Lung (tissue), 12 donors: ENCODE data around the gene PPM1L. TPM values are rescaled to one million over a fixed set of nuclear protein-coding genes. Genes with fewer than 3 reads are reported as not detected.

Experiments used
- ATAC-seq: fragments of 200-7000 bp; cut with Tn5 transposase; one replicate; pipeline ENCODE4 v1.9.1; 2020; ENCODE audit warnings: moderate number of reproducible peaks; ENCODE audit not compliant: insufficient read depth, low FRiP score
- DNase-seq, 3 donors: peaks; one replicate each; pipeline ENCODE4 v3.0.0-alpha.2; 2013 to 2017
- H3K27ac ChIP-seq, 2 donors: one replicate each; pipeline ENCODE4 v1.5.1; 2013; ENCODE audit warnings: mild to moderate bottlenecking in 2 of 2, moderate library complexity in 2 of 2, control low read depth in 1 of 2, inconsistent platforms in 1 of 2, low read depth in 1 of 2, low read length in 1 of 2
- H3K27me3 ChIP-seq, 3 donors: one replicate each; pipeline ENCODE4 v1.5.1; 2013; ENCODE audit warnings: low read length in 2 of 3; ENCODE audit not compliant: control insufficient read depth in 3 of 3, insufficient read depth in 3 of 3
- H3K36me3 ChIP-seq, 4 donors: one replicate each; pipeline ENCODE4 v1.5.1; 2013; ENCODE audit warnings: low read length in 4 of 4, mild to moderate bottlenecking in 1 of 4, moderate library complexity in 1 of 4; ENCODE audit not compliant: control insufficient read depth in 4 of 4, insufficient read depth in 4 of 4
- H3K4me1 ChIP-seq, 5 donors: one replicate each; pipeline ENCODE4 v1.5.1; 2013; ENCODE audit warnings: low read length in 5 of 5, mild to moderate bottlenecking in 2 of 5, moderate library complexity in 1 of 5; ENCODE audit not compliant: control insufficient read depth in 5 of 5, insufficient read depth in 5 of 5
- H3K4me3 ChIP-seq: one replicate; pipeline ENCODE4 v1.5.1; 2013; ENCODE audit warnings: mild to moderate bottlenecking, control low read depth, moderate library complexity
- H3K9ac ChIP-seq, 2 donors: one replicate each; pipeline ENCODE4 v1.5.1; 2013; ENCODE audit warnings: low read length in 2 of 2, control low read depth in 1 of 2; ENCODE audit not compliant: insufficient read depth in 1 of 2
- H3K9me3 ChIP-seq, 4 donors: one replicate each; pipeline ENCODE4 v1.5.1; 2013; ENCODE audit warnings: low read length in 3 of 4, mild to moderate bottlenecking in 1 of 4, moderate library complexity in 1 of 4; ENCODE audit not compliant: control insufficient read depth in 4 of 4, insufficient read depth in 3 of 4
- WGBS, 2 donors: extraction: QIAGEN DNeasy Blood & Tissue Kit; methylation state at CpG; one replicate each; pipeline ENCODE4 v1.1.7; 2013; 5-methylcytosine and 5-hydroxymethylcytosine counted together
- polyA plus RNA-seq, 2 donors: library from polyadenylated mRNA; stranded (reverse); fragments of 200-250 nt; gene quantifications; one replicate each; pipeline ENCODE4 v1.2.1, GENCODE V29; 2013
- total RNA-seq, 2 donors: library from RNA; depleted of rRNA in 1 of 2; stranded (reverse); fragments of >200 nt in 1 of 2; gene quantifications; one replicate each; pipeline ENCODE4 v1.2.1, GENCODE V29; 2014 to 2021
- TF ChIP-seq, protein P1 (sequence below): IDR thresholded peaks from 2 replicates; pipeline ENCODE4 v1.5.1; 2012; ENCODE audit warnings: mild to moderate bottlenecking; ENCODE audit errors: control extremely low read depth, extremely low read depth
- donor health status: control.
- donor health status: control.
- donor health status: Bipolar disorder and iron deficiency.
- donor health status: healthy.
- donor health status: DM: yes; HTN: yes; CAD: no.

The PPM1L gene
- total and polyA plus RNA-seq, 4 donors = 1.5 to 17.7 (median 6.7) TPM

- Histone ChIP-seq H3K4me1 (peaks cover 0 to 9% (median 0%) of the 10 kb centered on the region in 5 donors), H3K9ac (no peak overlapping the region), H3K27ac (no peak overlapping the region), H3K27me3 (no peaks in the 10 kb centered on the region), H3K36me3 (no peaks in the 10 kb centered on the region), H3K4me3 (no peak overlapping the region), H3K9me3 (no peaks in the 10 kb centered on the region)
- TF ChIP-seq, protein P1, sequence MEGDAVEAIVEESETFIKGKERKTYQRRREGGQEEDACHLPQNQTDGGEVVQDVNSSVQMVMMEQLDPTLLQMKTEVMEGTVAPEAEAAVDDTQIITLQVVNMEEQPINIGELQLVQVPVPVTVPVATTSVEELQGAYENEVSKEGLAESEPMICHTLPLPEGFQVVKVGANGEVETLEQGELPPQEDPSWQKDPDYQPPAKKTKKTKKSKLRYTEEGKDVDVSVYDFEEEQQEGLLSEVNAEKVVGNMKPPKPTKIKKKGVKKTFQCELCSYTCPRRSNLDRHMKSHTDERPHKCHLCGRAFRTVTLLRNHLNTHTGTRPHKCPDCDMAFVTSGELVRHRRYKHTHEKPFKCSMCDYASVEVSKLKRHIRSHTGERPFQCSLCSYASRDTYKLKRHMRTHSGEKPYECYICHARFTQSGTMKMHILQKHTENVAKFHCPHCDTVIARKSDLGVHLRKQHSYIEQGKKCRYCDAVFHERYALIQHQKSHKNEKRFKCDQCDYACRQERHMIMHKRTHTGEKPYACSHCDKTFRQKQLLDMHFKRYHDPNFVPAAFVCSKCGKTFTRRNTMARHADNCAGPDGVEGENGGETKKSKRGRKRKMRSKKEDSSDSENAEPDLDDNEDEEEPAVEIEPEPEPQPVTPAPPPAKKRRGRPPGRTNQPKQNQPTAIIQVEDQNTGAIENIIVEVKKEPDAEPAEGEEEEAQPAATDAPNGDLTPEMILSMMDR = no peak
- ATAC-seq = no peak
- 16 to 22% methylated on average over 1 of the region's 1 CpG for WGBS, 2 donors
- DNase-seq = no peak
Observed at GRCh38 chr3:160747422-160747821, 8.6 kb upstream of the PPM1L start.

GRCh38 chr3:160748231-160748630, 7.8 kb upstream of the PPM1L start:
- no peak for DNase-seq
- no peak for ATAC-seq
- 83 to 86% methylated on average over 2 of the region's 2 CpGs for WGBS, 2 donors
- H3K9me3 ChIP-seq = no peaks in the 10 kb centered on the region
- no peak overlapping the region for H3K27ac ChIP-seq
- TF ChIP-seq, protein P1 = no peak
- H3K9ac ChIP-seq = no peak overlapping the region
- H3K4me3 ChIP-seq = no peak overlapping the region
- no peaks in the 10 kb centered on the region for H3K36me3 ChIP-seq
- no peaks in the 10 kb centered on the region for H3K27me3 ChIP-seq
- peaks cover 0 to 9% (median 0%) of the 10 kb centered on the region in 5 donors for H3K4me1 ChIP-seq

- no peak overlapping the region for H3K9ac ChIP-seq
Observed at GRCh38 chr3:160748787-160749186, 7.2 kb upstream of the PPM1L start.

More at GRCh38 chr3:160748787-160749186, 7.2 kb upstream of the PPM1L start:
- no peaks in the 10 kb centered on the region for H3K9me3 ChIP-seq
- H3K27me3 ChIP-seq = no peaks in the 10 kb centered on the region
- H3K36me3 ChIP-seq = no peaks in the 10 kb centered on the region
- no peak overlapping the region for H3K27ac ChIP-seq
- WGBS, 2 donors = 55 to 63% methylated on average over 1 of the region's 1 CpG
- H3K4me3 ChIP-seq = no peak overlapping the region
- H3K4me1 ChIP-seq = peaks cover 0 to 9% (median 0%) of the 10 kb centered on the region in 5 donors
- DNase-seq (no peak), ATAC-seq (no peak)
- TF ChIP-seq, protein P1 = no peak
